Measurements from ENCODE around the gene PRPF6. TPM values are rescaled to one million over a fixed set of nuclear protein-coding genes. Genes with fewer than 3 reads are reported as not detected.

Gene PRPF6, protein sequence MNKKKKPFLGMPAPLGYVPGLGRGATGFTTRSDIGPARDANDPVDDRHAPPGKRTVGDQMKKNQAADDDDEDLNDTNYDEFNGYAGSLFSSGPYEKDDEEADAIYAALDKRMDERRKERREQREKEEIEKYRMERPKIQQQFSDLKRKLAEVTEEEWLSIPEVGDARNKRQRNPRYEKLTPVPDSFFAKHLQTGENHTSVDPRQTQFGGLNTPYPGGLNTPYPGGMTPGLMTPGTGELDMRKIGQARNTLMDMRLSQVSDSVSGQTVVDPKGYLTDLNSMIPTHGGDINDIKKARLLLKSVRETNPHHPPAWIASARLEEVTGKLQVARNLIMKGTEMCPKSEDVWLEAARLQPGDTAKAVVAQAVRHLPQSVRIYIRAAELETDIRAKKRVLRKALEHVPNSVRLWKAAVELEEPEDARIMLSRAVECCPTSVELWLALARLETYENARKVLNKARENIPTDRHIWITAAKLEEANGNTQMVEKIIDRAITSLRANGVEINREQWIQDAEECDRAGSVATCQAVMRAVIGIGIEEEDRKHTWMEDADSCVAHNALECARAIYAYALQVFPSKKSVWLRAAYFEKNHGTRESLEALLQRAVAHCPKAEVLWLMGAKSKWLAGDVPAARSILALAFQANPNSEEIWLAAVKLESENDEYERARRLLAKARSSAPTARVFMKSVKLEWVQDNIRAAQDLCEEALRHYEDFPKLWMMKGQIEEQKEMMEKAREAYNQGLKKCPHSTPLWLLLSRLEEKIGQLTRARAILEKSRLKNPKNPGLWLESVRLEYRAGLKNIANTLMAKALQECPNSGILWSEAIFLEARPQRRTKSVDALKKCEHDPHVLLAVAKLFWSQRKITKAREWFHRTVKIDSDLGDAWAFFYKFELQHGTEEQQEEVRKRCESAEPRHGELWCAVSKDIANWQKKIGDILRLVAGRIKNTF
- polyA plus RNA-seq (2011; rRNA removed) (42.8 and 47.5 TPM in 2 replicates), polyA plus RNA-seq (2017; fragmentation: RNase III; extraction: RNeasy Plus Mini Kit Qiagen cat#74134 plus additional on column Dnase treatment) (47.2 to 48.9 TPM (median 48.7 TPM) in 3 replicates), polyA minus RNA-seq (2011; rRNA and poly(A)+ RNA removed) (55.3 and 55.5 TPM in 2 replicates)
- polyA plus RNA-seq (2012; cell fraction: cytosol; rRNA removed): 40.6 and 45.2 TPM in 2 replicates
- 63.4 and 66.2 TPM in 2 replicates for polyA plus RNA-seq (2012; cell fraction: nucleus; rRNA removed)

- Histone ChIP-seq H3K9me3 (no peaks in the 10 kb centered on the region), H3K4me2 (peak within 1 kb of the TSS; percentile 87), H3K4me1 (peaks cover 34% of the 10 kb centered on the region), H3K4me3 (peak within 1 kb of the TSS; percentile 93), H3K27ac (peak within 1 kb of the TSS; percentile 94 to 95)
- WGBS (ENCODE audit: missing lambda C conversion rate): 3% methylated on average over 21 of the region's 75 CpGs
- ATAC-seq (peak; percentile 84 to 87), DNase-seq (ENCODE audit: low read depth in 1 of 2, low spot score in 1 of 2) (peak; percentile 92 to 97), FAIRE-seq (no peak)
- POLR2A ChIA-PET: interaction anchor here (0.5 to 1.6 kb wide), 32 partner anchors 9 to 461 kb away, joined by 3 to 17 read pairs (median 4); partner anchors contain the start of genes ABHD16B, ARFRP1, GMEB2 and OPRL1
- CTCF ChIA-PET: interaction anchor here (0.5 to 3.3 kb wide), 45 partner anchors 8 to 529 kb away, joined by 3 to 27 read pairs (median 4); partner anchors contain the start of genes C20orf204, OPRL1, PTK6 and RGS19
- TF ChIP-seq TP53 (CRISPR knock-in tag; IDR thresholded peaks at IDR 0.05): 0 out of 2 replicates have a peak, but pooled peaks have one; percentile 18
- no peak for TF ChIP-seq EP300 (IDR thresholded peaks at IDR 0.05)
- TF ChIP-seq, protein P1, sequence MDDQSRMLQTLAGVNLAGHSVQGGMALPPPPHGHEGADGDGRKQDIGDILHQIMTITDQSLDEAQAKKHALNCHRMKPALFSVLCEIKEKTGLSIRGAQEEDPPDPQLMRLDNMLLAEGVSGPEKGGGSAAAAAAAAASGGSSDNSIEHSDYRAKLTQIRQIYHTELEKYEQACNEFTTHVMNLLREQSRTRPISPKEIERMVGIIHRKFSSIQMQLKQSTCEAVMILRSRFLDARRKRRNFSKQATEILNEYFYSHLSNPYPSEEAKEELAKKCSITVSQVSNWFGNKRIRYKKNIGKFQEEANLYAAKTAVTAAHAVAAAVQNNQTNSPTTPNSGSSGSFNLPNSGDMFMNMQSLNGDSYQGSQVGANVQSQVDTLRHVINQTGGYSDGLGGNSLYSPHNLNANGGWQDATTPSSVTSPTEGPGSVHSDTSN (IDR thresholded peaks at IDR 0.05): no peak
- no peak for TF ChIP-seq MAFK (IDR thresholded peaks at IDR 0.05; ENCODE audit: partially characterized antibody)
- no peak for TF ChIP-seq CHD4 (IDR thresholded peaks at IDR 0.05; ENCODE audit: borderline replicate concordance)
- no peak for TF ChIP-seq HOXA7 (CRISPR knock-in tag; IDR thresholded peaks at IDR 0.05)
- TF ChIP-seq MAZ (IDR thresholded peaks at IDR 0.05; ENCODE audit: borderline replicate concordance, low read depth, low read length): no peak
- TF ChIP-seq NFE2L2 (conservative IDR thresholded peaks at IDR 0.05; ENCODE audit: low read length): no peak
- TF ChIP-seq ZNF302 (CRISPR knock-in tag; IDR thresholded peaks at IDR 0.05): no peak
- TF ChIP-seq JUN (IDR thresholded peaks at IDR 0.05): peak; percentile 57 to 87; a peak in 4 of 5 replicates
- TF ChIP-seq HOXB13 (CRISPR knock-in tag; IDR thresholded peaks at IDR 0.05; ENCODE audit: low read depth): no peak
- TF ChIP-seq, protein P2, sequence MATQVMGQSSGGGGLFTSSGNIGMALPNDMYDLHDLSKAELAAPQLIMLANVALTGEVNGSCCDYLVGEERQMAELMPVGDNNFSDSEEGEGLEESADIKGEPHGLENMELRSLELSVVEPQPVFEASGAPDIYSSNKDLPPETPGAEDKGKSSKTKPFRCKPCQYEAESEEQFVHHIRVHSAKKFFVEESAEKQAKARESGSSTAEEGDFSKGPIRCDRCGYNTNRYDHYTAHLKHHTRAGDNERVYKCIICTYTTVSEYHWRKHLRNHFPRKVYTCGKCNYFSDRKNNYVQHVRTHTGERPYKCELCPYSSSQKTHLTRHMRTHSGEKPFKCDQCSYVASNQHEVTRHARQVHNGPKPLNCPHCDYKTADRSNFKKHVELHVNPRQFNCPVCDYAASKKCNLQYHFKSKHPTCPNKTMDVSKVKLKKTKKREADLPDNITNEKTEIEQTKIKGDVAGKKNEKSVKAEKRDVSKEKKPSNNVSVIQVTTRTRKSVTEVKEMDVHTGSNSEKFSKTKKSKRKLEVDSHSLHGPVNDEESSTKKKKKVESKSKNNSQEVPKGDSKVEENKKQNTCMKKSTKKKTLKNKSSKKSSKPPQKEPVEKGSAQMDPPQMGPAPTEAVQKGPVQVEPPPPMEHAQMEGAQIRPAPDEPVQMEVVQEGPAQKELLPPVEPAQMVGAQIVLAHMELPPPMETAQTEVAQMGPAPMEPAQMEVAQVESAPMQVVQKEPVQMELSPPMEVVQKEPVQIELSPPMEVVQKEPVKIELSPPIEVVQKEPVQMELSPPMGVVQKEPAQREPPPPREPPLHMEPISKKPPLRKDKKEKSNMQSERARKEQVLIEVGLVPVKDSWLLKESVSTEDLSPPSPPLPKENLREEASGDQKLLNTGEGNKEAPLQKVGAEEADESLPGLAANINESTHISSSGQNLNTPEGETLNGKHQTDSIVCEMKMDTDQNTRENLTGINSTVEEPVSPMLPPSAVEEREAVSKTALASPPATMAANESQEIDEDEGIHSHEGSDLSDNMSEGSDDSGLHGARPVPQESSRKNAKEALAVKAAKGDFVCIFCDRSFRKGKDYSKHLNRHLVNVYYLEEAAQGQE (IDR thresholded peaks at IDR 0.05): peak; percentile 58; the same call in 1 of the 2 replicates
- TF ChIP-seq MAX (IDR thresholded peaks at IDR 0.05): peak; percentile 99
- TF ChIP-seq RAD21 (conservative IDR thresholded peaks at IDR 0.05 in 1 of 2, IDR thresholded peaks at IDR 0.05 in 1 of 2): peak; percentile 30 to 51; a peak in 4 of 5 replicates
- no peak for TF ChIP-seq EHMT2 (IDR thresholded peaks at IDR 0.05; ENCODE audit: low read depth)
- TF ChIP-seq, protein P3, sequence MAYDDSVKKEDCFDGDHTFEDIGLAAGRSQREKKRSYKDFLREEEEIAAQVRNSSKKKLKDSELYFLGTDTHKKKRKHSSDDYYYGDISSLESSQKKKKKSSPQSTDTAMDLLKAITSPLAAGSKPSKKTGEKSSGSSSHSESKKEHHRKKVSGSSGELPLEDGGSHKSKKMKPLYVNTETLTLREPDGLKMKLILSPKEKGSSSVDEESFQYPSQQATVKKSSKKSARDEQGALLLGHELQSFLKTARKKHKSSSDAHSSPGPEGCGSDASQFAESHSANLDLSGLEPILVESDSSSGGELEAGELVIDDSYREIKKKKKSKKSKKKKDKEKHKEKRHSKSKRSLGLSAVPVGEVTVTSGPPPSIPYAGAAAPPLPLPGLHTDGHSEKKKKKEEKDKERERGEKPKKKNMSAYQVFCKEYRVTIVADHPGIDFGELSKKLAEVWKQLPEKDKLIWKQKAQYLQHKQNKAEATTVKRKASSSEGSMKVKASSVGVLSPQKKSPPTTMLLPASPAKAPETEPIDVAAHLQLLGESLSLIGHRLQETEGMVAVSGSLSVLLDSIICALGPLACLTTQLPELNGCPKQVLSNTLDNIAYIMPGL (CRISPR knock-in tag; IDR thresholded peaks at IDR 0.05; ENCODE audit: borderline replicate concordance): no peak
- TF ChIP-seq, protein P4, sequence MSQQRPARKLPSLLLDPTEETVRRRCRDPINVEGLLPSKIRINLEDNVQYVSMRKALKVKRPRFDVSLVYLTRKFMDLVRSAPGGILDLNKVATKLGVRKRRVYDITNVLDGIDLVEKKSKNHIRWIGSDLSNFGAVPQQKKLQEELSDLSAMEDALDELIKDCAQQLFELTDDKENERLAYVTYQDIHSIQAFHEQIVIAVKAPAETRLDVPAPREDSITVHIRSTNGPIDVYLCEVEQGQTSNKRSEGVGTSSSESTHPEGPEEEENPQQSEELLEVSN (IDR thresholded peaks at IDR 0.05; ENCODE audit: borderline replicate concordance, low read depth): peak; percentile 75; the same call in 1 of the 2 replicates
- TF ChIP-seq, protein P5, sequence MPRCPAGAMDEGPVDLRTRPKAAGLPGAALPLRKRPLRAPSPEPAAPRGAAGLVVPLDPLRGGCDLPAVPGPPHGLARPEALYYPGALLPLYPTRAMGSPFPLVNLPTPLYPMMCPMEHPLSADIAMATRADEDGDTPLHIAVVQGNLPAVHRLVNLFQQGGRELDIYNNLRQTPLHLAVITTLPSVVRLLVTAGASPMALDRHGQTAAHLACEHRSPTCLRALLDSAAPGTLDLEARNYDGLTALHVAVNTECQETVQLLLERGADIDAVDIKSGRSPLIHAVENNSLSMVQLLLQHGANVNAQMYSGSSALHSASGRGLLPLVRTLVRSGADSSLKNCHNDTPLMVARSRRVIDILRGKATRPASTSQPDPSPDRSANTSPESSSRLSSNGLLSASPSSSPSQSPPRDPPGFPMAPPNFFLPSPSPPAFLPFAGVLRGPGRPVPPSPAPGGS (IDR thresholded peaks at IDR 0.05): peak; percentile 77; the same call in 1 of the 3 replicates
- peak; percentile 95 for TF ChIP-seq PHF8 (IDR thresholded peaks at IDR 0.05; ENCODE audit: borderline replicate concordance, low read depth)
- TF ChIP-seq POLR2A (IDR thresholded peaks at IDR 0.05; ENCODE audit: low read length): peak; percentile 68
- TF ChIP-seq, protein P6, sequence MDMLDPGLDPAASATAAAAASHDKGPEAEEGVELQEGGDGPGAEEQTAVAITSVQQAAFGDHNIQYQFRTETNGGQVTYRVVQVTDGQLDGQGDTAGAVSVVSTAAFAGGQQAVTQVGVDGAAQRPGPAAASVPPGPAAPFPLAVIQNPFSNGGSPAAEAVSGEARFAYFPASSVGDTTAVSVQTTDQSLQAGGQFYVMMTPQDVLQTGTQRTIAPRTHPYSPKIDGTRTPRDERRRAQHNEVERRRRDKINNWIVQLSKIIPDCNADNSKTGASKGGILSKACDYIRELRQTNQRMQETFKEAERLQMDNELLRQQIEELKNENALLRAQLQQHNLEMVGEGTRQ (IDR thresholded peaks at IDR 0.05): no peak
Measured at GRCh38 chr20:63980806-63981728, at the start of gene PRPF6. Gene PRPF6 (plus strand): TSS chr20:63981132. CDS start chr20:63981246, 114 bp downstream.
